IMR-90 (cell line): Measurements from ENCODE around the gene MRPL4. TPM values are rescaled to one million over a fixed set of nuclear protein-coding genes. Genes with fewer than 3 reads are reported as not detected.
A peak's percentile ranks its signal among the peaks of the same experiment; 100 is the strongest.

Source experiments
- ATAC-seq: fragments of 200-7000 bp; cut with Tn5 transposase; 2 replicates; pipeline ENCODE4 v1.9.1; 2020; ENCODE audit warnings: low read depth, mild to moderate bottlenecking, moderate library complexity
- BruUV-seq: library from RNA; stranded (reverse); fragments of 400-500 nt; replicated peaks from 2 replicates; lab custom pipeline; 2021; lab: Mats Ljungman, UMichigan
- CTCF ChIA-PET: fragments of 300-600 bp; formaldehyde crosslinking; extraction: SDS; loops from one replicate; lab custom pipeline; 2021; ENCODE audit warnings: antibody characterized with exemption; lab: Yijun Ruan, JAX
- POLR2A ChIA-PET: fragments of 300-600 bp; sonication (Branson Sonifier 250); formaldehyde crosslinking; loops from one replicate; lab custom pipeline; 2022; ENCODE audit warnings: antibody characterized with exemption; ENCODE audit not compliant: unreplicated experiment; lab: Charles Lee
- DNase-seq: peaks from one replicate; pipeline ENCODE4 v3.0.0; 2013
- H2AFZ ChIP-seq: replicated peaks from 2 replicates; pipeline ENCODE3; 2013; ENCODE audit warnings: low read length, mild to moderate bottlenecking; ENCODE audit not compliant: poor library complexity
- H2AK5ac ChIP-seq: 2 replicates; pipeline ENCODE4 v1.6.1; 2013; ENCODE audit warnings: low read depth, low read length, inconsistent platforms
- H2AK9ac ChIP-seq: replicated peaks from 2 replicates; pipeline ENCODE3; 2013; ENCODE audit warnings: mild to moderate bottlenecking, low read depth, low read length, moderate library complexity; ENCODE audit not compliant: poor library complexity
- H2BK120ac ChIP-seq: 2 replicates; pipeline ENCODE4 v1.6.1; 2013; ENCODE audit warnings: low read depth, low read length, inconsistent platforms
- H2BK15ac ChIP-seq: 3 replicates; pipeline ENCODE4 v1.6.1; 2013; ENCODE audit warnings: low read depth, low read length, inconsistent platforms
- H2BK20ac ChIP-seq: 2 replicates; pipeline ENCODE4 v1.6.1; 2013; ENCODE audit warnings: low read depth, mild to moderate bottlenecking, inconsistent platforms, low read length, moderate library complexity
- H2BK5ac ChIP-seq: 2 replicates; pipeline ENCODE4 v1.6.1; 2013; ENCODE audit warnings: mild to moderate bottlenecking, low read depth, low read length, inconsistent platforms; ENCODE audit not compliant: poor library complexity, severe bottlenecking
- H3K14ac ChIP-seq: replicated peaks from 2 replicates; pipeline ENCODE4 v1.6.1; 2013; ENCODE audit warnings: low read depth, low read length, inconsistent platforms
- H3K18ac ChIP-seq: 2 replicates; pipeline ENCODE4 v1.6.1; 2013; ENCODE audit warnings: low read depth, low read length, control low read depth
- H3K23ac ChIP-seq: 2 replicates; pipeline ENCODE4 v1.6.1; 2013; ENCODE audit warnings: low read depth, low read length, inconsistent platforms
- H3K27ac ChIP-seq: 2 replicates; pipeline ENCODE4 v1.5.1; 2013; ENCODE audit warnings: mild to moderate bottlenecking, control low read depth, low read length; ENCODE audit not compliant: insufficient read depth
- H3K27me3 ChIP-seq: 2 replicates; pipeline ENCODE4 v1.6.1; 2013; ENCODE audit warnings: low read length; ENCODE audit not compliant: control insufficient read depth, insufficient read depth
- H3K36me3 ChIP-seq: 2 replicates; pipeline ENCODE4 v1.6.1; 2013; ENCODE audit warnings: low read length, mixed read lengths; ENCODE audit not compliant: control insufficient read depth, insufficient read depth
- H3K4ac ChIP-seq: 2 replicates; pipeline ENCODE4 v1.6.1; 2013; ENCODE audit warnings: low read depth, low read length, inconsistent platforms
- H3K4me1 ChIP-seq: 2 replicates; pipeline ENCODE4 v1.6.1; 2013; ENCODE audit warnings: low read length, mixed read lengths; ENCODE audit not compliant: control insufficient read depth, insufficient read depth
- H3K4me2 ChIP-seq: 2 replicates; pipeline ENCODE4 v1.6.1; 2013; ENCODE audit warnings: low read depth, mild to moderate bottlenecking, control low read depth, low read length, moderate library complexity
- H3K4me3 ChIP-seq: 2 replicates; pipeline ENCODE4 v1.5.1; 2013; ENCODE audit warnings: low read depth, mild to moderate bottlenecking, control low read depth, low read length, moderate library complexity; ENCODE audit not compliant: insufficient read depth
- H3K56ac ChIP-seq: 2 replicates; pipeline ENCODE4 v1.6.1; 2013; ENCODE audit warnings: low read length, inconsistent platforms; ENCODE audit not compliant: insufficient read depth; ENCODE audit errors: extremely low read depth
- H3K79me1 ChIP-seq, 2 experiments: 2 replicates each; pipeline ENCODE4 v1.6.1; 2013; ENCODE audit warnings: low read length in 2 of 2, inconsistent platforms in 1 of 2, low read depth in 1 of 2
- H3K9ac ChIP-seq: 2 replicates; pipeline ENCODE4 v1.6.1; 2013; ENCODE audit warnings: low read depth, low read length, control low read depth
- H3K9me1 ChIP-seq: 2 replicates; pipeline ENCODE4 v1.6.1; 2013; ENCODE audit warnings: low read length, inconsistent platforms; ENCODE audit not compliant: insufficient read depth
- H3K9me3 ChIP-seq: 2 replicates; pipeline ENCODE4 v1.6.1; 2013; ENCODE audit warnings: low read length; ENCODE audit not compliant: control insufficient read depth, insufficient read depth
- H4K20me1 ChIP-seq: 2 replicates; pipeline ENCODE4 v1.6.1; 2013; ENCODE audit warnings: low read length, inconsistent platforms; ENCODE audit not compliant: insufficient read depth
- H4K5ac ChIP-seq: 2 replicates; pipeline ENCODE4 v1.6.1; 2013; ENCODE audit warnings: mild to moderate bottlenecking, low read depth, low read length, control low read depth
- H4K8ac ChIP-seq, 2 experiments: 2 replicates each; pipeline ENCODE4 v1.6.1; 2013; ENCODE audit warnings: low read depth in 2 of 2, low read length in 2 of 2, control low read depth in 1 of 2, inconsistent platforms in 1 of 2
- H4K91ac ChIP-seq: 2 replicates; pipeline ENCODE4 v1.6.1; 2013; ENCODE audit warnings: low read depth, low read length, inconsistent platforms; ENCODE audit not compliant: insufficient read depth
- BHLHE40 ChIP-seq: fragments of 150-350 bp; IDR thresholded peaks from 2 replicates; pipeline ENCODE4 v1.6.1; 2016; ENCODE audit warnings: mild to moderate bottlenecking, low read depth, low read length
- CHD1 ChIP-seq: IDR thresholded peaks from 2 replicates; pipeline ENCODE4 v1.6.1; 2012; ENCODE audit warnings: low read depth, low read length, improper control_type of control experiment
- ELK1 ChIP-seq: fragments of 150-350 bp; IDR thresholded peaks from 2 replicates; pipeline ENCODE4 v1.6.1; 2016; ENCODE audit warnings: low read depth, mild to moderate bottlenecking, low read length, moderate library complexity, borderline replicate concordance
- POLR2A ChIP-seq: IDR thresholded peaks from 2 replicates; pipeline ENCODE4 v1.6.1; 2012; ENCODE audit warnings: mild to moderate bottlenecking, low read depth, low read length
- RAD21 ChIP-seq: IDR thresholded peaks from 2 replicates; pipeline ENCODE4 v1.6.1; 2012; ENCODE audit warnings: low read length, improper control_type of control experiment
- RFX5 ChIP-seq: IDR thresholded peaks from 2 replicates; pipeline ENCODE4 v1.8.0; 2012; ENCODE audit warnings: low read depth, mild to moderate bottlenecking, low read length, moderate library complexity
- SMC3 ChIP-seq: fragments of 150-350 bp; IDR thresholded peaks from 2 replicates; pipeline ENCODE4 v1.6.1; 2016; ENCODE audit warnings: low read depth, mild to moderate bottlenecking, antibody characterized with exemption, low read length, moderate library complexity
- WGBS, 2 experiments: methylation state at CpG; one replicate each; pipeline versions ENCODE4 v1.1.5 to v1.1.7; 2013; ENCODE audit warnings: missing lambda C conversion rate in 2 of 2; ENCODE audit not compliant: insufficient read length in 1 of 2; ENCODE audit errors: extremely low coverage in 2 of 2; 5-methylcytosine and 5-hydroxymethylcytosine counted together
- dilution Hi-C: fragments of 300-500 bp; cut with HindIII; formaldehyde crosslinking; loops from one replicate; pipeline ENCODE4 v1.14.3; 2018; ENCODE audit warnings: low sequenced_read_pairs; ENCODE audit not compliant: unreplicated experiment
- in situ Hi-C: fragments of 300-500 bp; cut with MboI; formaldehyde crosslinking; loops from 3 replicates; pipeline ENCODE4 v1.14.3; 2019; ENCODE audit warnings: low sequenced_read_pairs, inconsistent platforms, mixed read lengths
- intact Hi-C: fragments of 100-400 bp; cut with micrococcal nuclease; formaldehyde crosslinking; loops from 2 replicates; pipeline ENCODE4 v1.10.0; 2022
- polyA plus RNA-seq, 3 experiments: library from polyadenylated mRNA; depleted of rRNA; stranded (reverse); fragments of >200 nt; gene quantifications; 2 replicates each; pipeline ENCODE4 v1.2.3, GENCODE V29; 2012; ENCODE audit warnings: low replicate concordance in 1 of 3
- total RNA-seq: library from RNA; depleted of rRNA; stranded (reverse); fragments of >200 nt; gene quantifications from 2 replicates; pipeline ENCODE4 v1.2.3, GENCODE V29; 2012
- TF ChIP-seq, protein P1 (sequence below): conservative IDR thresholded peaks from 2 replicates; pipeline ENCODE4 v1.5.1; 2012; ENCODE audit warnings: mild to moderate bottlenecking, low read depth, low read length, improper control_type of control experiment

MRPL4 gene
- total and polyA plus RNA-seq, 2 of the 4 experiments (the other 2 are of a cell fraction) = 32.8 to 108 TPM

GRCh38 chr19:10291554-10292205, 39.7 kb downstream of the MRPL4 start:
- Histone ChIP-seq H3K23ac (peak overlapping the region; percentile 44; the same call in 1 of the 2 replicates), H4K5ac (peak overlapping the region; percentile 88), H3K4ac (peak overlapping the region; percentile 32), H3K79me1 (peaks cover 0 to 4% of the 10 kb centered on the region in 2 experiments; a peak in 1 of 4 replicates), H2BK5ac (peak overlapping the region; percentile 22), H2AK9ac (peak overlapping the region; percentile 82), H3K4me2 (peak overlapping the region; percentile 96), H3K4me1 (peaks cover 21% of the 10 kb centered on the region), H3K9me3 (no peaks in the 10 kb centered on the region), H2AFZ (peak overlapping the region; percentile 92), H4K20me1 (peaks cover 6% of the 10 kb centered on the region), H3K27ac (peak overlapping the region; percentile 18; the same call in 1 of the 2 replicates), H2BK120ac (no peak overlapping the region), H2BK15ac (peak overlapping the region; percentile 31; the same call in 1 of the 3 replicates), H3K27me3 (no peaks in the 10 kb centered on the region; the same call in 1 of the 2 replicates), H3K56ac (no peak overlapping the region), H4K8ac (peak overlapping the region; percentile 34 to 59; a peak in 2 of 4 replicates), H3K4me3 (peak overlapping the region; percentile 77), H4K91ac (peak overlapping the region; percentile 17; the same call in 1 of the 2 replicates), H3K9me1 (peaks cover 8% of the 10 kb centered on the region), H3K14ac (peak overlapping the region; percentile 47), H3K9ac (peak overlapping the region; percentile 29), H3K36me3 (peaks cover 14% of the 10 kb centered on the region; the same call in 1 of the 2 replicates), H2AK5ac (peak overlapping the region; percentile 91), H3K18ac (peak overlapping the region; percentile 61), H2BK20ac (no peak overlapping the region)
- intact Hi-C loops = no loop called here
- dilution Hi-C loops = no loop called here
- CTCF ChIA-PET = interaction anchor here (0.7 to 1.1 kb wide), 2 partner anchors 22 to 80 kb away, joined by 3 to 4 read pairs; no protein-coding TSS in a partner anchor
- DNase-seq (peak; percentile 10), ATAC-seq (peak; percentile 2)
- no TSS peak for BruUV-seq
- TF ChIP-seq RFX5 (no peak), BHLHE40 (no peak), CHD1 (no peak), ELK1 (no peak), RAD21 (no peak), POLR2A (no peak), SMC3 (no peak)
- TF ChIP-seq, protein P1, sequence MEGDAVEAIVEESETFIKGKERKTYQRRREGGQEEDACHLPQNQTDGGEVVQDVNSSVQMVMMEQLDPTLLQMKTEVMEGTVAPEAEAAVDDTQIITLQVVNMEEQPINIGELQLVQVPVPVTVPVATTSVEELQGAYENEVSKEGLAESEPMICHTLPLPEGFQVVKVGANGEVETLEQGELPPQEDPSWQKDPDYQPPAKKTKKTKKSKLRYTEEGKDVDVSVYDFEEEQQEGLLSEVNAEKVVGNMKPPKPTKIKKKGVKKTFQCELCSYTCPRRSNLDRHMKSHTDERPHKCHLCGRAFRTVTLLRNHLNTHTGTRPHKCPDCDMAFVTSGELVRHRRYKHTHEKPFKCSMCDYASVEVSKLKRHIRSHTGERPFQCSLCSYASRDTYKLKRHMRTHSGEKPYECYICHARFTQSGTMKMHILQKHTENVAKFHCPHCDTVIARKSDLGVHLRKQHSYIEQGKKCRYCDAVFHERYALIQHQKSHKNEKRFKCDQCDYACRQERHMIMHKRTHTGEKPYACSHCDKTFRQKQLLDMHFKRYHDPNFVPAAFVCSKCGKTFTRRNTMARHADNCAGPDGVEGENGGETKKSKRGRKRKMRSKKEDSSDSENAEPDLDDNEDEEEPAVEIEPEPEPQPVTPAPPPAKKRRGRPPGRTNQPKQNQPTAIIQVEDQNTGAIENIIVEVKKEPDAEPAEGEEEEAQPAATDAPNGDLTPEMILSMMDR = no peak
- in situ Hi-C loops = no loop called here
- POLR2A ChIA-PET = interaction anchor here (0.6 to 1.6 kb wide), 3 partner anchors 17 to 82 kb away, joined by 3 to 8 read pairs (median 4); partner anchors contain the start of gene ICAM1
- WGBS, 2 experiments = 3% methylated on average over 30 of the region's 49 CpGs; no CpG with 5 or more reads in 1 of the 2 experiments
